ENCODE results near the gene UQCR11.

UQCR11 gene

GRCh38 chr19:1624458-1624857 lies 19.2 kb upstream of the UQCR11 start:
- H3K27ac ChIP-seq: no peak overlapping the region
- TF ChIP-seq CTCF (conservative IDR thresholded peaks at IDR 0.05): peak; percentile 68

DNA sequence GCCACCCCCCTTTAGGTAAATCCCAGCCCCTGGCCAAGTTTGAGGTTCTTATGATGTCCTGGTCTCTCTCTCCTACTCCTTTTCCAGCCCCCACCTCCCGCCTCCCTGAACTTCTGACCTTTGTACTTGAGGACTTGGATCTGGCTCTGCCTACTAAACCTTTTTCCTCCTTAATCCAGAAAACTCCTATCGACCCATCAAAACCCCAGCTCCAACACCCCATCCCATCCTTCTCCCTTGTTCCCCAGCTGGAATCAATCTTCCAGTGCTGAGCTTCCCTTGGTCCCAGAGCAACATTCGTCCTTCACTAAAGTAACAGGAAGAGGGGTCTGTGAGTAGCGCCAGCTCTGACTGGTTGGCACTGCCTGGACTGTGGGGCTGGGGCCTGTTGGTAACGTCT lies 17.3 kb upstream of the UQCR11 start:
- no peak for TF ChIP-seq CTCF (conservative IDR thresholded peaks at IDR 0.05)
- no peak overlapping the region for H3K27ac ChIP-seq

DNA sequence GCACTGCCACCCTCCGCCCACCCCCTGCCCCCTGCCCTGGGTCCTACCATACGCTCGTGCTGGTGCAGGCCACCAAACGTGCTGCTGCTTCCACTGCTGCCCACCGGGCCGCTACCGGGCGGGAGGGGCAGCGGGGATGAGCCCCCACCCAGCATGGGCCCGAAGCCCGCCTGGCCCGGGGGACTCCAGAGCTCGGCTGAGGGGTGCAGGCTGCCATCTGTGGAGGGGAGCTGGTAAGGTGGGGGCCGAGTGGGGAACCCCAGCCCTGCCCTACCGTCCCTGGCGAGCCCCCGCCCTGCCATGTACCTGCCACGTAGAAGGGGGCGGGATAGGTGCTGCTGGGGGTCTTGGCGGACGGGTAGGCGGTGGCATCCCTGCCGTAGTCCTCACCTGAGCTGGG lies 16.7 kb upstream of the UQCR11 start:
- TF ChIP-seq CTCF (conservative IDR thresholded peaks at IDR 0.05): no peak
- H3K27ac ChIP-seq: no peak overlapping the region

- no peak overlapping the region for H3K27ac ChIP-seq
- TF ChIP-seq CTCF (conservative IDR thresholded peaks at IDR 0.05): no peak
Measured at GRCh38 chr19:1621574-1621973, 16.3 kb upstream of the UQCR11 start.

- no peak for TF ChIP-seq CTCF (conservative IDR thresholded peaks at IDR 0.05)
- H3K27ac ChIP-seq: no peak overlapping the region
Measured at GRCh38 chr19:1621021-1621420, 15.8 kb upstream of the UQCR11 start.

DNA sequence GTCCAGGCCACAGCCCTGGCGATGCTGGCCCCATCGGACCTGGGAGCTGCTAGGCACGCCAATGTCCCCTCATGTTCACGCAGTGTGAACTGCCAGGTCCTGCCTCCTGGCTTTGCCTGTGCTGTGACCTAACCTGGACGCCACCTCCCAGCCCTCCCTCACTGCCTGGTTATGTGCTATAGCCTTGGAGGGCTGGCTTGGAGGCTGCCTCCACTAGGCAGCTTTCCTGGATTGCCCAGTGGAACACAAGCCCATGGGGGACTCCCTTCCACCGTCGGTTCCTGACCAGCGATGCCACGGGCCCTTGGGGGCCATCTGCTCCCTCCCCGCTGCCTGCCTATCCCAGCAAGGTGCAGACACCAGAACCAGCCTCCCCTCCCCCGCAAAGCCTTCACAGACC lies 15.2 kb upstream of the UQCR11 start:
- TF ChIP-seq CTCF (conservative IDR thresholded peaks at IDR 0.05): no peak
- H3K27ac ChIP-seq: no peak overlapping the region

DNA sequence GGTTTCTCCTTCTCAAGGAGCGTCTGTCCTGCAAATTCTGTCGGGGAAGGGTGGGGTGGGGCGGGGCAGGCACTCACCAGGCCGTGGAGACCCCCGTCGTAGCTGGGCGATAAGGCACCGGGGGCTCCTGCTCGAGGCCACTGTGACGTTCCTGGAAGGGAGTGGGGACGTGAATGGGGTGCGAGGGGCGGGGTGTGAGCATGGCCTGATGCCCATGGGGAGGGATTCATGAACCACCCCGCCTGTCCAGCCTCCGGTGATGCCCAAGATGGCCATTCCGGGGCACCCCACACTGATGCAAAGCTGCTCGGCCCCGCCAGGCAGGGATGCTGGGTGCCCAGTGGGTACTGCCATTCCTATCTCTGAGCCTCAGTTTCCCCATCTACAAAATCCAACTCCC lies 14.4 kb upstream of the UQCR11 start:
- no peak for TF ChIP-seq CTCF (conservative IDR thresholded peaks at IDR 0.05)
- H3K27ac ChIP-seq: no peak overlapping the region

DNA sequence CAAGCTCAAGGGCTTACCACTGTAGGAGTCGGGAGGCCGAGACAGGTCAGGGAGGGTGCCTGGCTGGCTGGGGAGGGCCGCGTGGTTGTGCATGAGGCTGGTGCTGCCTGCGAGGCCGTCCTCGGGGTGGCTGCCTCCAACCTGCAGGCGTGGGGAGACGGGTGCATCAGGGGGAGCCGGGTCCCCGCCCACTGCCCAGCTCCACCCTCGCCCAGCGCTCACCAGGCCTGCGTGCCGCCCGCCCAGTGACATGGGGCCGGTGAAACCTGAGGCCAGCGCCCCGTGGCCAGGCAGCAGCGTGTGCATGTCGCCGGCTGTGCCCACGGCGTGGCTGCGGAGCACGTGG lies 13.8 kb upstream of the UQCR11 start:
- no peak for TF ChIP-seq CTCF (conservative IDR thresholded peaks at IDR 0.05)
- H3K27ac ChIP-seq: no peak overlapping the region

All from VCaP (cell line).